Activated naive CD4-positive, alpha-beta T cell treated with anti-CD3 and anti-CD28 coated beads, Interleukin-2, amount 10 ng/mL, durations not matched to agents 5 hours and 36 hours (primary cell): ENCODE measurements around the gene SMIM9. TPM values are rescaled to one million over a fixed set of nuclear protein-coding genes. Genes with fewer than 3 reads are reported as not detected.

Experiments
- total RNA-seq, 2 experiments: library from RNA; stranded (reverse); gene quantifications; one replicate each; pipeline ENCODE4 v1.2.3, GENCODE V29; 2021

SMIM9 gene
- not detected for total RNA-seq

GRCh38 chrX:154834562-154834961 lies at the start of gene SMIM9:
TSS of gene SMIM9 (minus strand) at chrX:154834662. CDS start at chrX:154830856, 3,806 bp downstream.

GRCh38 chrX:154804957-154805695 lies 29.3 kb downstream of the SMIM9 start, which contains the start of gene MPP1:
TSS of gene MPP1 (minus strand) at chrX:154805485. CDS start at chrX:154805373, 112 bp downstream.

Other genes with a start within 250 kb of the SMIM9 start
- not detected for gene CTAG1A, start 249.5 kb downstream of the SMIM9 start, total RNA-seq
- not detected for gene CTAG1B, start 215.4 kb downstream of the SMIM9 start, total RNA-seq
- not detected for gene CTAG2, start 181.1 kb downstream of the SMIM9 start, total RNA-seq
- gene GAB3, start 83.6 kb downstream of the SMIM9 start, total RNA-seq, result 1 to 10 TPM; 4.5 to 5.7 TPM
- 10 to 100 TPM; 52.8 to 55.8 TPM for gene DKC1, start 71.8 kb downstream of the SMIM9 start, total RNA-seq
- gene MPP1, start 29.2 kb downstream of the SMIM9 start, total RNA-seq, result 10 to 100 TPM; 43.7 to 44.3 TPM
- 10 to 100 TPM; 52.0 to 55.5 TPM for gene F8A1, start 51.7 kb upstream of the SMIM9 start, total RNA-seq
- gene F8, start 188.1 kb upstream of the SMIM9 start, total RNA-seq, result 1 to 10 TPM; 2.5 to 2.9 TPM
- 10 to 100 TPM; 47.5 to 54.1 TPM for gene FUNDC2, start 192.2 kb upstream of the SMIM9 start, total RNA-seq
- 1 to 10 TPM; 3.3 to 5.3 TPM for gene CMC4, start 236.5 kb upstream of the SMIM9 start, total RNA-seq
- gene MTCP1, start 236.5 kb upstream of the SMIM9 start, total RNA-seq, result 10 to 100 TPM; 13.0 to 16.4 TPM
- gene BRCC3, start 236.8 kb upstream of the SMIM9 start, total RNA-seq, result 10 to 100 TPM; 23.9 to 25.2 TPM